Measurements from ENCODE around the gene RUNX3. TPM values are rescaled to one million over a fixed set of nuclear protein-coding genes. Genes with fewer than 3 reads are reported as not detected.

Gene RUNX3
- total RNA-seq, 1 experiment from 2014 or later = 0.33 TPM

GRCh38 chr1:24913274-24913604 lies 16.8 kb downstream of the RUNX3 start:
- H3K4me2 ChIP-seq (ENCODE audit: insufficient read depth, insufficient read length, low read length) = no peak overlapping the region
- no peak overlapping the region for H3K4ac ChIP-seq (ENCODE audit: low read depth, low read length)
- no peak overlapping the region for H4K8ac ChIP-seq (replicated peaks; ENCODE audit: insufficient read length, low read depth, low read length)
- no peaks in the 10 kb centered on the region for H3K9me3 ChIP-seq (ENCODE audit: control insufficient read depth, low read depth, low read length)
- H2BK20ac ChIP-seq (ENCODE audit: low read depth, low read length, poor library complexity, severe bottlenecking) = no peak overlapping the region
- H2AFZ ChIP-seq (ENCODE audit: low read length) = no peak overlapping the region
- no peak overlapping the region for H2BK12ac ChIP-seq (ENCODE audit: insufficient read length, low read depth, low read length)
- H2BK120ac ChIP-seq (ENCODE audit: low read depth, low read length, poor library complexity, severe bottlenecking) = no peak overlapping the region
- no peak overlapping the region for H3K9ac ChIP-seq (ENCODE audit: extremely low read depth, insufficient read length, low read length)
- H3T11ph ChIP-seq (ENCODE audit: low read length) = no peak overlapping the region
- H3K4me3 Mint-ChIP-seq = no peak overlapping the region
- H3K4me1 ChIP-seq (ENCODE audit: insufficient read depth, low read length) = no peaks in the 10 kb centered on the region; the same call in 1 of the 2 replicates
- no peaks in the 10 kb centered on the region; the same call in 1 of the 2 replicates for H3K27me3 Mint-ChIP-seq (ENCODE audit: low read depth)
- no peaks in the 10 kb centered on the region for H3K27me3 ChIP-seq (ENCODE audit: insufficient read depth, low read length)
- no peak overlapping the region for H3K18ac ChIP-seq (ENCODE audit: insufficient read length, low read depth, low read length)
- no peaks in the 10 kb centered on the region for H3K23me2 ChIP-seq (ENCODE audit: insufficient read length, low read depth, low read length, poor library complexity, severe bottlenecking)
- no peaks in the 10 kb centered on the region for H3K79me2 ChIP-seq (ENCODE audit: insufficient read depth, low read length)
- H4K20me1 ChIP-seq (ENCODE audit: control insufficient read depth, insufficient read depth, insufficient read length) = no peaks in the 10 kb centered on the region
- WGBS (ENCODE audit: extremely low coverage, insufficient read length, low lambda C conversion rate) = no CpG with 5 or more reads among the region's 2 CpGs
- peaks cover 7 to 24% of the 10 kb centered on the region in 2 experiments; a peak in 3 of 4 replicates for H3K4me1 Mint-ChIP-seq
- no peak overlapping the region for H4K5ac ChIP-seq (ENCODE audit: insufficient read length, low read depth, low read length)
- H4K91ac ChIP-seq (ENCODE audit: insufficient read length, low read depth, low read length) = no peak overlapping the region
- H3K23ac ChIP-seq (ENCODE audit: insufficient read length, low read depth, low read length) = no peak overlapping the region
- H3K79me1 ChIP-seq (ENCODE audit: insufficient read depth, low read depth, low read length, poor library complexity, severe bottlenecking) = no peaks in the 10 kb centered on the region
- no peak overlapping the region; a peak in 1 of 7 replicates for H3K27ac Mint-ChIP-seq
- no peak for DNase-seq
- H3K36me3 Mint-ChIP-seq (ENCODE audit: insufficient read depth in 1 of 3, low read depth in 3 of 3) = no peaks in the 10 kb centered on the region
- no peak overlapping the region for H2BK5ac ChIP-seq (ENCODE audit: insufficient read length, low read length)
- H2AK5ac ChIP-seq (ENCODE audit: insufficient read length, low read length) = no peak overlapping the region
- no peak overlapping the region for H3K14ac ChIP-seq (ENCODE audit: insufficient read depth, low read length)
- H3K27ac ChIP-seq (ENCODE audit: insufficient read length, low read depth, low read length) = no peak overlapping the region
- TF ChIP-seq CTCF (conservative IDR thresholded peaks at IDR 0.05) = no peak
- 0 out of 5 replicates have a peak, but pooled peaks cover 0 to 3% of the 10 kb centered on the region in 2 experiments for H3K9me3 Mint-ChIP-seq
- no peak overlapping the region for H3K56ac ChIP-seq (ENCODE audit: insufficient read length, low read depth, low read length)
- no peak overlapping the region for H2BK15ac ChIP-seq (ENCODE audit: low read depth, low read length)

Measured in H9 (cell line).